DMS153 (cell line): ENCODE measurements around the gene PLAGL1.

ENCODE experiments used
- DNase-seq: peaks from one replicate; lab custom pipeline; 2025; lab: John Stamatoyannopoulos, UW

PLAGL1 gene

DNA sequence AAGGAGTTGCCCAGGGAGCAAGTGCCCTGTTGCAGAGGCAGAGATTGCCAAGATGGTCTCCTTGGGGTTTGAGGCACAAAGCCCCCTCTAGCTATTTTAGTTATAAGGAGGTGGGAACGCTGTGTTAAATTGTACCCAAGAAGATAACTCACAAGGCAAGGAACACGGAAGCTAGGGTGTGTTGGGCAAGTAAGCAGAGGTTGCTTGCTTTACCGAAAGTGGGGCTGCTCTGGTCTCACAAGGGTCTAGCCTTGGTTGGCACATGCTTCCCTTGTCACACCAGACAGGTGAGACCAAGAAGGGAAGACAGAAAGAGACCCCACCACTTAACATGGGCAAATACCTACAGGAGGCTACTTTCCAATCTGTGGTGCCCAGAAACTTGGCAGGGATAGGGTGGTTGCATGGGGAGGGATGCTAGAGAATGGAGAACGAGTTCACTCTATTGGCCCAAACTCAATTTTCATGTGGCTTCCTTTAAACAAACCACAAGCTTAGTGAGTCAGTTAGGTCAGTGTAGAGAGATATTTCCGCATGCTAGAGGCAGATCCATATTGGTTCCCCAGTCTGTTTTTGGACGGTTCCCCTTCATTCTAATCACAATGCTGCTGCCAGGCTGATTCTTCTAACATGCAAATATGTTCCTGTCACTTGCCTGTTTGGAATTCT, 42.4 kb downstream of the PLAGL1 start:
- DNase-seq, result no peak

DNA sequence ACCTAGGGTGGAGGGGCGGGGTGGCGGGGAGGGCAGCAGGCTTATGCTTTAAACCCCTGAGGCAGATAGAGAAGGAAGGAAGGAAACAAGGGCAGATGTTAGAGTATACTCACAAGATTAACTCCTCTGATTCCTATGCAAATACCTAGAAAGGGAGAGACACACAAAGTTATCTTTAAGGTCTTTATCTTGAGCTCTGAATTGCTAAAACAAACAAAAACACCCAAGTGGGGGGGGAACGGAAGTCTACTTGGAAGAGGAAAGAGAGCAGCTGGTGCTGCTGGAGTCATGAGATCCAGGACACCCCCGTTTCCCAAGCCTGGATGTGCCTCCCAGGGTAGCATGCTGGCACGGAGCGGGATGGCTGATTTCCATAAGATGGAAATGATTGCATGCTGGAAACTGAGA, 43.4 kb downstream of the PLAGL1 start:
- DNase-seq, result no peak

DNA sequence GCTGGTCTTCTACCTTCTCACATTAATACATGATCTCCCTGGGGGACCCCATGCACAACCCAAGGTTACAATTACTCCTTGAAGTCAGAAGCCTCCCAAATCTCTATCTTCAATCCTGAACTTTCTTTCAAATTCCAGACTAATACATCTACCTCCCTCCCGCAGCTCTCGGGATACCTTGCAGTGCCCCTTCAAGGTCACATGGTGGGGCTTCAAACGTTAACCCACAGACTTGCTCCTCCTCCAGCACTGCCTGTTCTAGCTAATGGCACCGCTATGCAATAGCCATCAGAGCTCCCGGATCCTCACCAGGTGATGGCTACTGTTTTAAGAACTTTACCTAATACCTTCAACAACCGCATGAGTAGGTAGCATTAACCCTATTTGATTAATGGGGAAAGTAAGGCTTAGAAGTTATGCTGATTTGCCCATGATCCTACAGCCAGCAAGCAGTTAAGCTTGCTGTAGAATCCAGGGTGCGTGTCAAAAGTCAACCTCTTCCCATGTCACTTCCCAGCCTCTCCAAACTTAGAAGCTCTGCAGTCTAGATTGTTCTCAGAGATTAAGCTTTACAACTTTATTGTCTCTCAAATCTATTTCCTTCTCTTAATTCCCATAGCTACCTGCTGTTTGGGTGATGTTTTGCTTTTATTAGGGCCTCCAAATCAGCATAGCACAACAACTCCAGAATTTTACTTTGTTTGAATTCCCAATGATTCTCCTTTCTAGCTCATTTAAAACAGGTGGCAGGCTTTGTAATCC, 44.7 kb downstream of the PLAGL1 start:
- DNase-seq, result no peak

DNA sequence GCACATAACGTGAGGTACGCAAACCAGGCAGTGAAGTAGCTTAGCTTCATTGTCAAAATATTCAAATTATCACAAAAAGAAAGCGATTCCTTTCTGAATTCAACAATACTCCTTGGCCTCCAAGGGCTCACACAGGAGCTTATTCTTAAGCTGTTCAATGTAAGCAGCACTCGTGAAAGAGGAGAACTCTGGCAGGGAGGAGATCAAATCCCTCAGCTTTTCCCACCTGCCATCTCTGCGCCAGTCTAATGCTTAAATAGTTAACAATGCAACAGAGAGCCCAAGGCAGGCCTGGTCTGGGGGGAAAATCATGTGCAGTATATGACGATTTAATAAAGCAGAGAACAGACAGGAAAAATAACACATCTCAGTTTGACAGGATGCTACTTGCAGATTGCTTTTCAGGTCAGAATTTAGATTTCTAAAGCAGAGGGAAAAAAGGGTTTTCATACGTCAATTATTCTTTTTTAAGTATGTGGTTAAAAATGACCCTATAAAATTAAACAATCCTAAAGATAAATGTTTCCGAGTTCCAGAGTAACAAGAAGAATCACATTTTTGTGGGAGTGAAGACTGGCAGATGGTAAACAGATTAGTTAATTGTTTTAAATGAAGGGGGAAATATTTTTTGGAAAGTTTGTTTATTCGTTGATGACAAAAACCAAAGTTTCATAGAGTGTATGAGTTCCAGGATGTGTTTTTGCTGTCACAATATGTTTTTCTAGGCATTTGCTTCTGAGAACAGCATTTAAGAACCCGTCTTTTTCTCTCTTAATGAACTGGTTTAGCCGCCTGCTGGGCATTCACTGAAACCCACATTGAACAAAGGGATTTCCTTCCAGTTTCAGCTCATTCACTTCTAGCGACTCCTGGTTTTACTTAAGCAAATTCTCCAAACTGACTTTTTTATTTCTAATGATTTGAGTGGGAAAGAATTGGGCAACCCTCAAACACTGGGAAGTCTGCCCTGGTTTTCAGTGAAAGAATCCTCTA, 45.9 kb downstream of the PLAGL1 start:
- DNase-seq, result no peak

DNA sequence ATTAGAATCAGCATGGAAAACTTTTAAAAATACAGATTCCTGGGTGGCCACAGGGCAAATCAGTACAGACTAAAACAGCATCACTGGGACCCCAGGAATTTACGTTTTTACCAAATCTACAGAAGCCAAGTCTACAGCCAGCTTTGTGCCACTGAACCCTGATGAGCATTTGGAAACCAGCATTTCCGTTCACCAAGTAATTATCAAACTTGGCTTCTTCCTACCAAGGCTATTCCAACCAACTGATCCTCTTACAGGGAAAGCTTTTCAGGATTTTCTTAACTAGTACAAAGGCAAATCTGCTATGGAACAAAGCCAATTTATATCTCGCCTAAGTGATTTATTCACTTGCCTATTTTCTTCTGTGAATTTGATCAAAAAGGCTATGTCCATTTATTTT, 47.0 kb downstream of the PLAGL1 start:
- no peak for DNase-seq

DNA sequence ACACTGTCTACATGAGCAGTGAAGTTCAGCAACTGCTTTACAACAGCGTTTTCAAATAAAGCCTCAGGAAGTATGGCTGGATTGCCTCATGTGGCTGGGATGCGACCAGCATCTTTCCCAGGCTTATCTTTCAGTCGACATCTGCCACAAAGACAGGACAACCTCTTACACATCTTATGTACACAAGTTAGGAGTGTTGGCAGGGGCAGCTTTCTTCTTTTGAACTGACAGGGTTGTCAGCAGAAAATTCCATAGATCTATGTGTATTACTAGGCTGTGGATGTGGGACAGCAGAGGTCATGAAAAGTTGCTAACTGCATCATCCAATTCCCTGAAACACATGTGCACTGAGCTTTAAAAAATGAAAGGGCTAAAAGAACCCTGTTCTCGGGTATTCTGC, 48.1 kb downstream of the PLAGL1 start:
- no peak for DNase-seq

DNA sequence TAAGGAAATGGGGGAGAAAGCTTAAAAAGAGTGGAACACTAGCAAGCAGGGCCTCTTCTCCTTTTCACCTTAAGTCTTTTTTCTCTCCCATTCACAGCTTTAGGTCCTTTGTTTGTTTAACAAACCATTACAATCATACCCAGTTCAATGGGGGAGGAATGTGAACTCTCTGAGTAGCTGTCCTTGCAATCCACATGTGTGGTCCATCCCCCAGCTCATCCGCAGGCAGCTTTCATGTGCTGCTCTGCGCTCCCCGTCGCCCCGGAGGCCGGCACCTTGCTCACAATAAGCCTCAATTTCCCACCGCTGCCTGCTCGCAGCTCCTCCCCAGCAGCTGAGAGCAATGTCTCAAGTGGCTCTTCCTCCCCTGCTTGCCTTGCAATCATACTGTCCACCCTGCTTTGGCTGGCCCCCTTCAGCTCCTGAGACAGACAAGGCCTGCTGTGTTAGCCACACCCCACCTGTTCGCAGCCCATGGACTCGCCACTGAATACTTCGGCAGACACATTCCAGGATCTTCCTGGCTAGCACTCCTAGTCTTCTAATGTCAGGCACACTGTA, 49.1 kb downstream of the PLAGL1 start:
- no peak for DNase-seq

DNA sequence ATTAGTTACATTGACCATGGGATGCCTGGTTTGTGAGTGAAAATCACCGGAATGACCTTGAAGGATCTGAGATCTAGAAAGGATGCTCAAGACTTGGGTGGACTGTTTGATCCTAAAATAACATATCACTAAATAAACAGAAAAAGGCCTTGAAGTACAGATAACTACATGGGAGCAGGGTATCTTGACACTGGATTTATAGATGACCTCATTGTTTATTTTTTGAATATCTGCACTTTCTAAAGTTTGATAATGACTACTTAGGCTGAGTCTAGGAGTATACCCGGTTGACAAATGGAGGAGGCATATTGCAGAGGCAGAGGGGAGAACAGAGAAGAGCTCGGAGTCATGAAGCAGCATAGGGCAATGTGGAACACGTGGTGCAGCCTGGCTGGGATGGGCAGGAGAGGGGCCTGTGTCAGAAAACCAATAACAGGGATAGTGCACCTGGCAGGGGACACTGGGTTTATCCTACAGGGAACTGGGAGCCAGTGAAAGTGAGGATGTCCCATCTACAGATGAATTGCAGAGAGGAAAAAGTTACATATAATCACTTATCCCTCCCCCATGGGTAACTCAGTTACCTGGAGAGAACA, 50.3 kb downstream of the PLAGL1 start:
- no peak for DNase-seq

DNA sequence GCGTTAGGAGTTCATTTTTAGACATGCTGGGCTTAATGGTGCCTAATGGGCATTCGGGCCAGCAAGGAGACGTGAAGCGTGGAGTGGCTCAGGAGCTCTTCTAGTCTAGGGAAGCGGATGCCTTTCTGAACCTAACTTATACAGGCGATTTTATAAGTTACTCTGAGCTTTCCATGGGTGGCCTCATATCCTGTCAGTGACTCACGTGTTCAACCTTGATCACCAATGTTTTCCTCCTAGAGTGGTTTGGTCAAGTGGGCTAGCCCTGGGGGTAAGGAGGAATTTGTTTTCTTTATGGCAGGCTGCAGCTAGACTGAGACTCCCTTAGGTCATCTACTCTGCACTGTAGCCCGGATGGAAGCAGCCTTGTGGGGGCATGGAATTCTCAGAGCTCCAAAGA, 52.1 kb downstream of the PLAGL1 start:
- DNase-seq, result no peak

DNA sequence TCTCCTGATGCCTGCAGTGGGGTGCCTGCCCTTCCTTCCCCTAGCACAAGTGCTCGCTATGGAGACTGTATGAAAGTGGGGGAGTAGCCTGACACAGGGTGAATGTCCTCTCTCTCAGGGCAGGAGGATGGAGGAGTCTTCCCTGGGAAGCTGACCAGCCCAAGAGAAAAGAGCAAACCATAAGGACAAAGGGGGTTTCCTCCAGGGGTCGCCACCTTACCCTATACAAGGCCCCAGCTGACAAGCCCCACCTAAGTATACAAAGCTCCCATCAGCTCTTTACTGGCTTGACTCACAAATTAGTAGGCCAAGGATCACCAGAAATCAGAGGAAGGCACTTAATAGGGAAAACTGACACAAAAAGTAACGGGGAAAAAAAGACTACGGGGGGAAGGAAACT, 54.1 kb downstream of the PLAGL1 start:
- DNase-seq, result no peak

DNA sequence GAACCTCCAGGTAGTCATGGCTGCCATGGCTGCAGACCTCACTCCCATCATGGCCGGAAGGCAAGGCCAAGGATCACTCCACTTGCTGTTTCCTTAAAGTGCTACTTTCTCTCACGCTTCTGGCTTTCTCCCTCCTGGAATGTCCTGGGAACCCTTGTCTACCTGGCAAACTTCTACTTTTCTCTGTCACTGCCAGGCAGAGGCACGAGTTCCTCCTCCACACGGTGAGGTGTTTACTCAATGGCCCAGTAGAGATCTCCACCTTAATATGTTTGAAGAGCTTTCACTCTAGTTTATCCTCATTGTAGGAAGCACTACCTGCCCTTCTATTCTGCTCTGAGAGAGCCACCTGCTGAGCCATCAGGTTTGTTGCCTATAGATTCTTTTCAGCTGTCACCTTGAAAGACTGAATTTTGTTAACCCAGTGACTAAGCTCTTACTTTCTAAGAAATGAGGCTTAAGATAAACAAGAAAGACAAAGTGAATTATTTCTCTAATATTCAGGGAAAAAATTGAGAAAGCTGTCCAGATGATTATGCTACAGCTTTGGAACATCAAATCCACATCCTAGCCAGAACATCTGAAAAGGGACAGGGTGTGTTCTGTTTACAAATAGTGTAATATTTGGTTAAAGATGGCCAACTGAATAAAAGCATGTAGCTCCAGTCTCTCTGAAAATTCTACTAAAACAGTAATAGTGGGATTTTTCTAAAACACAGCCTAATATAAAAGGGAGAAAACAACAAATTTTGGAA, 54.9 kb downstream of the PLAGL1 start:
- no peak for DNase-seq

DNA sequence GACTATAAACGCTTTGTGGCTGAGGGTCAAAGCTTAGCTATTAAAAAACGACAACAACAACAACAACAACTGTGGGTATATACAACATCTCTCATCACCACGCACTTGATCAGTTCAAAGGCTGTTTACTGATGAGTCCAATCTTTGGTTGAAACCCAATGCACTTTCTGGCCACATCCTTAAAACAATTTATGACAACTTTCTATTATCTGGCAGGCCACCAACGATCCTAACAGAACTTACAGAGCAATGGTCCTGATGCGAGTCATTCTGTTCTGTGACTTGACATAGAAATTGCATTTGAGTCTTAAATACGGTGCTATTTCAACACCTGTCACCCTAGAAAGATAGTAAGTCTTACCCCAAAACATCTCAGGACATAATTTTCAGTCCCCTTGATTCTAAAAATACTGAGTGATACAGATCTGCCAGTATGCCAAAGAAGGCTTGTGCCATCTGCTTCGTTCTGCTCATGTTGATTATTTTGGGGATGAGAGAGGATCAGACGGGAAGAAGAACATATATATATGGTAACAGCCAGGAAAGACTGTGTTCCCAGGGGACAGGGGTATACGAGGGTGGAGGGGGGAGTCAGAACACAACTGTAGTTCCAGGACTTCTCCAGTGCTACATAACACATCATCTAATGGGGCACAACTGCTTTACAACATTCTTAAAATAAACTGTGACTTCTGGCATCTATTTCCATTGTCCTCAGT, 55.8 kb downstream of the PLAGL1 start:
- no peak for DNase-seq

DNA sequence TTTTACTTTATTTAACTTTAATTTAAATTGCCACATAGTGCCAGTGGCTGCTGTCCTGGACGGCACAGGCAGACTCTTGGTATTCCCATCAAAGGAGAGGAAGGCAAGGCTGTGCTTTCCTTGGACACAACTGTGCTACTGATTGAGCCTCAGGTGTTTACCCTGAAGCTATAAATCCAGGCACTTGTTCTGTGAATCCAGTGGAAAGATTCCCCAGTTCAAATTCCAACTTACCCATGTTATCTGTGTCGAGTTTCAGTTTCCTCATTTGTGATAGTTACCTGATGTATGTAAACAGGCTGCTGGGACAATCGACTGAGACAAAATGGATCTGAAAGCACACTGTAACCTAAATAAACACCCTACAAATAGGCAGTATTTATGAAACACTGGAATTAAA, 57.2 kb downstream of the PLAGL1 start:
- no peak for DNase-seq

DNA sequence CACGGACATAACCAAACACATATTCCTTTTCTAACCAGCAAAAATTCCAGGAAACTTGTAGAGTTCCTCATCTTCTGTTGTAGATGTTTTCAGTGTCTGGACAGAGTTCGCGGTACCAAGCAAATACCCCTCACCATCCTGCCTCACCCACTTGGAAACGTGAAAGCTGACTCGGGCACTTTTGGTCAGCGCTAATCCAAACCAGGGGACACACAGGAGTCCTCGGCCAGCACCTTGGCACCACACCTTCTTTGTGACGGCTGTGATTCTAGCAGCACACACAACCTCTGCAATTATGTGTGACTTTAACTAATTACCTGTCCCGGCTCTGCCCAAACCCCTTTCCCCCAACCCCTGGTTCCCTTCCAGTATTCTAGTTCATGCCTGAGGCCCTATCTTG, 58.1 kb downstream of the PLAGL1 start:
- DNase-seq, result no peak

DNA sequence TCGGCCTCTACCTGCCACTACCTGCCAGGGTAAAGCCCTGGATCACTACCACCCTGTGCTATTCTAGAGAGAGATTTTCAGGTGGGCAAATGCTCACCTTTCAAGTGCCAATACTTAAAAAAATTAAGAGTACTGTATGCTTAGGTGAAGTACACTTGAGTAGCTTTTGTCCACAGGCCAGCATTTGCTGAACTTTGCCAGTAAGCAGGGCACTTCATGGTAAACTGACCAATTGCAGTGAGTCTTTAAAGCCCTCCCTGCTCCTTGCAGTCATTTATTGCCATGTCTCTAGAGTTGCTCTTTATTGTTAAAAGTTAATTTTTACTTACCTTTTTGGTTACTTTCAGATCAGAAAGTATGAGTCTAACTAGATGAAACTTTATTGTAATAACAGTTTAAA, 58.5 kb downstream of the PLAGL1 start:
- no peak for DNase-seq

DNA sequence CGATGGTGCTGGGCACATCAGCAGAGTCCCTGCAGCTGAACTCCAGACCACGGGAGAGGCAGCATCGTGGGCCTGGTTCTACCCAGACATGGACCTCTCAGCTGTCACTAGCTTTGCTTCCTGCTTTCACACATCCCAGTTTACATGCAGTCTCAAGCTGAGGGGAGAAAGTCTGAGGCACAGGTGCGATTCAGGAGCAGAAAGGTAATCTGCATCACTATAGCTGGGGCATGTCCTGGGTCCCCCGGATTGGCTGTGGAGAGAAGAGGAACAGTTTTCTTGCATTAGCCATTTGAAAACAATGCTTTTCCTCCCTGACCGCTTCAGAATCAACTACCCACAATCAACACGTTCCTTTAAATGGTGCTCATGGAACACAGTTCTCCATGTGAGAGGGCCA, 59.9 kb downstream of the PLAGL1 start:
- DNase-seq, result no peak

DNA sequence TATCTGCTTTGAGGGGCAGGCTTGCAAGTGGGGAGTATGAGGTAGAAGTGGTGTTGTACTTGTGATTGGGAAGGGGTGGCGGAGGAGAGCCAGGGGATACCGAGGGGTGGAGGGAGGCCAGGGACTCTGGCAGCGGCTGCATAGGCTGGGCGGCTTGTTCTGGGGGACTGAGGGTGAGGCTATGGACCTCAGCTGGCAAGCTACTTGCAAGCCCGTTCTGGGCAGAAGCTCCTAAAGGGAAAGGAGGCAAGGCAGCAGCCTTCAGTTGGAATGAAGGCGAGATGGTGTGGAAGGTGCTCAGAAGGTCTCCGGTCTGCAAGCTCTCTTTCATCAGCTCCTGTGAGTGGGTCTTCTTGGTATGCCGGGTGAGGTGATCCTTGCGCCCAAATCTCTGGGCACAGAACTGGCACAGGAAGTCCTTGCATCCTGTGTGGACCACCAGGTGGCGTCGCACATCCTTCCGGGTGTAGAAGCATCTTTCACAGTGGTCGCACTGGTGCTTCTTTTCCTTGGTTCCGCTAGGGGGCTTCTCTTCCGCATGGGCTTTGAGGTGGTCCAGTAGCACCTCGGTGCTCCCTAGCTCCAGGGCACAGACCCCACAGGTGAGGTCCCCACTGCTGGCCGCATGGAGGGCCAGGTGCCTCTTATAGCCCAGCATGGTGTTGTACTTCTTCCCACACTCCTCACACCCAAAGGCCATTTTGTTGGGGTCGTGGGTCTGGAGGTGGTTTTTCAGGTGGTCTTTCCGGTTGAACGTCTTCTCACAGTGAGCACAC, 66.0 kb downstream of the PLAGL1 start:
- DNase-seq, result no peak

DNA sequence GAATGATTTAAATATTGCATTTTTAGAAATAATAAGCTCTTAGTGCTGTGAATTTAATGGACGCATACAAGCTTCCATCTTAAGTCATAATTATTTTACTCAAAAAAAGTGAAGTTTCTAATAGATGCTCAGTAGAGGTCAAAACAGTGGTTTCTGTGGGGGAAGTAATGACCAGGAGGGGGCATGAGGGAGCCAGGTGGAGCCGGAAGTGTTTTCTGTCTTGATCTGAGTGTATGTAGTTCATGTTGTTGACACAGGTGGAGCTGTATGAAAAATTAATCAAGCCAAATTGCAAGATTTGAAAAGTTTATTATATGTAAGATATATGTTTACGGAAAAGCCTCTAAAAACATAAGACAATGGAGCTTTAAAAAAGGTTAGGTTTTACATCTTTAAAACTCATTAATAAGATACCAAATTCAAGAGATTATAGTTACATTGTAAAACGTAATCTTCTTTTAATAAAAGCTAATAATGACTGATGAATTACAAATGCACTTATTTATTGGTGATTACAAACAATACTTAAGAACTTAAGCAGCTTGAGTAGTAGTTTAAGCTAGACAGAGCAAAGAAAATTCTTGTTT, 68.0 kb downstream of the PLAGL1 start:
- DNase-seq, result no peak

DNA sequence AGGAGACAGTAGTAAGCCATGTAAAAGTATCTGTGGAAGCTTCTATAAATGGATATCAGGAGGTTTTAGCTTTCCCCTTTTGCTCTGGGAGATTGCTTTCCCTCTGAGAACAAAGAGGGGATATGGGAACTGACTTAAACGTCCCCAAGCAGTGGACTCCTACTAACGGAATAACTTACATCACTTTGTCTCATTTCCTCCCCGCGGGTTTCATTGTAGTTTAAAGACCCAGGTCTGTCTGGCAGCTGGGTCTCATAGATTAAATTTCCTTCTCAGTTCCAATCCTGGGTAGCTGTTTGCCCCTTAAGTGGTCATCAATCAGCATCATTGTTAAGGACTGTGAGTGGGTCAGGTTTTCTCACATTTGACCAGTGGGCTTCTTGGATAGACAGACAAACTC, 68.7 kb downstream of the PLAGL1 start:
- DNase-seq, result no peak

DNA sequence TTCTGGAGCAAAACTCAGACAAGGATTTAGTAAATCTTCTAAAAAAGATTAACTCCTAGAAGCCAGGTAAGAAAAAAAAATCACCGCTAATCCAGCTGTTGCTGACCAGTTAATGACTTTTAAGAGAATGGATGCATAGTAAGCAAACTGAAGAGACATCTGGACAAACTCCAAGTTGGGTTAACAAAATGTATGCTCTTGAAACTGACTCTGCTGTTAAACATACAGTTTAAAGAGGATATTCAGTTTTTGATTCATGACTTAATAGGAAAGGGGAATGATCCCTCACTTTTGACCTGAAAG, 70.4 kb downstream of the PLAGL1 start:
- DNase-seq, result no peak
